ENCODE results near the gene SLC25A18. TPM values are rescaled to one million over a fixed set of nuclear protein-coding genes. Genes with fewer than 3 reads are reported as not detected.

SLC25A18 gene
- total RNA-seq, 2 experiments from 2014 or later = not detected

DNA sequence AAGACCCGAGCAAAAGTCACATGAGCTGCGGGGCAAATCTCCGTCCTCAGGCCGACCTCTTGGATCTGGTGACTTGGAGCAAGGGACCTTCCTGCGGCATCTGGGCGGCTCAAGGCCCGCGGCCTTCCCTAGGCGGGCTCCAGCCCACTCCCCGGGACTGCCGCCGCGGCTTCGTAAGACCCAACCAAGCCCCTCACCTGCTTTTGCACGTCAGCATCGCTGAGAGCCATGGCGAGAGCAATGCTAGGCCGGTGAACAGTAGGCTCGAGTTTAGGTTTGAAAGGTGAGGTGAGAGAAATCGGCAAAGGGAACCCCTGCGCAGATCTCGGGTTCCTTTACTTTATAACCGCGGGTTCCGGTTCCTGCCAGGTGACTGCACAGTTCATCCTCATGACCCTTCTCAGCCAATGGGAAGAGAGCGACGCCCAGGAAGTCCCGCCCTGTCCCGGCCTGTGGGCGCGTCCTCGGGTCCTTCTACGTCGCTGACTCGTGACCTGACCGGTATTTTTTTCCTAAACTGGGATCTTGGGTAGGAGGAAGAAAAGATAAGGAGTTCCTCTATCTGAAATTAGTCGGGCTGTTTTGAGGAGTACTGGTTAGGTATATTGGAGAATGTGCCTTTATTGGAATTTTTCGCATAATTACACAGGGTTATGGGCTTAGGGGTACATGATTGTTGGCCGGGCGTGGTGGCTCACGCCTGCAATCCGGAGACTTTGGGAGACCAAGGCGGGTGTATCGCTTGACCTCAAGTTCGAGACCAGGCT is 65.3 kb downstream of the SLC25A18 start, which contains the start of gene ATP6V1E1:
ATP6V1E1 (minus strand) TSS at position 344 of the 767 bp plus-strand sequence; CDS start at position 230, 114 bp downstream.
- Histone ChIP-seq H4K20me1 (ENCODE audit: insufficient read depth, low read length) (no peaks in the 10 kb centered on the region; the same call in 1 of the 2 replicates), H3K4me3 (ENCODE audit: low read depth, low read length, poor library complexity, severe bottlenecking) (peak within 1 kb of the TSS; percentile 98), H3K4me1 (ENCODE audit: insufficient read depth, low read length, poor library complexity, severe bottlenecking) (peaks cover 16% of the 10 kb centered on the region), H3K27ac (ENCODE audit: low read depth, low read length, poor library complexity, severe bottlenecking) (peak within 1 kb of the TSS; percentile 57), H3K9me3 (ENCODE audit: low read length) (no peaks in the 10 kb centered on the region), H3K79me2 (ENCODE audit: insufficient read depth, low read depth, low read length) (peaks cover 53% of the 10 kb centered on the region), H2AFZ (ENCODE audit: low read length) (peak within 1 kb of the TSS; percentile 83), H3K36me3 (ENCODE audit: insufficient read depth, low read length) (peaks cover 25% of the 10 kb centered on the region), H3K9me2 (ENCODE audit: insufficient read depth, low read length) (no peaks in the 10 kb centered on the region), H3K4me2 (ENCODE audit: low read length) (peak within 1 kb of the TSS; percentile 92)
- peak; percentile 95 for DNase-seq (ENCODE audit: low spot score)
- CTCF ChIA-PET (ENCODE audit: unreplicated experiment) = no interaction called here
- POLR2A ChIA-PET = no interaction called here
- intact Hi-C loops (cut with micrococcal nuclease; ENCODE audit: unreplicated experiment) = loop anchor here (2.0 kb wide), 1 partner anchor 34 kb away; no protein-coding TSS in a partner anchor
- no TSS peak for BruUV-seq (replicated peaks)
- TF ChIP-seq, protein P1, sequence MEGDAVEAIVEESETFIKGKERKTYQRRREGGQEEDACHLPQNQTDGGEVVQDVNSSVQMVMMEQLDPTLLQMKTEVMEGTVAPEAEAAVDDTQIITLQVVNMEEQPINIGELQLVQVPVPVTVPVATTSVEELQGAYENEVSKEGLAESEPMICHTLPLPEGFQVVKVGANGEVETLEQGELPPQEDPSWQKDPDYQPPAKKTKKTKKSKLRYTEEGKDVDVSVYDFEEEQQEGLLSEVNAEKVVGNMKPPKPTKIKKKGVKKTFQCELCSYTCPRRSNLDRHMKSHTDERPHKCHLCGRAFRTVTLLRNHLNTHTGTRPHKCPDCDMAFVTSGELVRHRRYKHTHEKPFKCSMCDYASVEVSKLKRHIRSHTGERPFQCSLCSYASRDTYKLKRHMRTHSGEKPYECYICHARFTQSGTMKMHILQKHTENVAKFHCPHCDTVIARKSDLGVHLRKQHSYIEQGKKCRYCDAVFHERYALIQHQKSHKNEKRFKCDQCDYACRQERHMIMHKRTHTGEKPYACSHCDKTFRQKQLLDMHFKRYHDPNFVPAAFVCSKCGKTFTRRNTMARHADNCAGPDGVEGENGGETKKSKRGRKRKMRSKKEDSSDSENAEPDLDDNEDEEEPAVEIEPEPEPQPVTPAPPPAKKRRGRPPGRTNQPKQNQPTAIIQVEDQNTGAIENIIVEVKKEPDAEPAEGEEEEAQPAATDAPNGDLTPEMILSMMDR (conservative IDR thresholded peaks at IDR 0.05; ENCODE audit: low read length) = no peak
- no peak for TF ChIP-seq EZH2phosphoT487 (IDR thresholded peaks at IDR 0.05; ENCODE audit: borderline replicate concordance, low read depth, low read length)

DNA sequence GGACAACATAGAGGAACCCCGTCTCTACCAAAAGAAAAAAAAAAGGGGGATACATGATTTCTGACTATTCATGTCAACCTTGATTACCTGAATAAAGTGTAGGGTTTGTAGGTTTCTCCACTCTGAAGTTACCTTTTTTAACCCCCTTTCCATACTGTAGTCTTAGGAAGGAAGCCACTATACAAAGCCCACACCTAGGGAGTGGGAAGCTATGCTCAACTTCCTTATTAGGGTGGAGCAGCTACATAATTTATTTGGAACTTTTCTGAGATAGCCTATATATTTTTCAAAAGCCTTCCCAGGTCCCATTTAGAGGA is 65.8 kb downstream of the SLC25A18 start:
- no peak for DNase-seq (ENCODE audit: low spot score)
- peak overlapping the region; percentile 83 for H2AFZ ChIP-seq (ENCODE audit: low read length)
- H3K79me2 ChIP-seq (ENCODE audit: insufficient read depth, low read depth, low read length) = peaks cover 48% of the 10 kb centered on the region
- H4K20me1 ChIP-seq (ENCODE audit: insufficient read depth, low read length) = no peaks in the 10 kb centered on the region; the same call in 1 of the 2 replicates
- ChIA-PET CTCF (ENCODE audit: unreplicated experiment) (no interaction called here), POLR2A (interaction anchor here (1.0 kb wide), 1 partner anchor 10 kb away, joined by 3 read pairs; no protein-coding TSS in a partner anchor)
- peaks cover 19% of the 10 kb centered on the region; the same call in 1 of the 2 replicates for H3K36me3 ChIP-seq (ENCODE audit: insufficient read depth, low read length)
- TF ChIP-seq, protein P1 (conservative IDR thresholded peaks at IDR 0.05; ENCODE audit: low read length) = no peak
- no peak for TF ChIP-seq EZH2phosphoT487 (IDR thresholded peaks at IDR 0.05; ENCODE audit: borderline replicate concordance, low read depth, low read length)
- H3K9me3 ChIP-seq (ENCODE audit: low read length) = no peaks in the 10 kb centered on the region
- H3K9me2 ChIP-seq (ENCODE audit: insufficient read depth, low read length) = no peaks in the 10 kb centered on the region
- peak overlapping the region; percentile 98 for H3K4me3 ChIP-seq (ENCODE audit: low read depth, low read length, poor library complexity, severe bottlenecking)
- peaks cover 16% of the 10 kb centered on the region for H3K4me1 ChIP-seq (ENCODE audit: insufficient read depth, low read length, poor library complexity, severe bottlenecking)
- intact Hi-C loops (cut with micrococcal nuclease; ENCODE audit: unreplicated experiment) = loop anchor here (2.0 kb wide), 1 partner anchor 34 kb away; no protein-coding TSS in a partner anchor
- H3K4me2 ChIP-seq (ENCODE audit: low read length) = peak overlapping the region; percentile 92
- BruUV-seq (replicated peaks) = TSS peak; percentile 94
- H3K27ac ChIP-seq (ENCODE audit: low read depth, low read length, poor library complexity, severe bottlenecking) = peak overlapping the region; percentile 37

All from OCI-LY7 (cell line).